Naive B cell (primary cell): ENCODE measurements around the gene STK11IP. TPM values are rescaled to one million over a fixed set of nuclear protein-coding genes. Genes with fewer than 3 reads are reported as not detected.

Source experiments
- ATAC-seq, 2 donors: fragments of 150-1000 bp; cut with Tn5 transposase; 2 replicates each; pipeline ENCODE4 v1.10.0; 2021; ENCODE audit warnings: low read depth in 2 of 2, mild to moderate bottlenecking in 2 of 2, moderate library complexity in 2 of 2
- DNase-seq: peaks from one replicate; pipeline ENCODE4 v3.0.0; 2022
- H3K27ac Mint-ChIP-seq, 6 donors: one replicate each; pipeline ENCODE4 v1.8.0; 2020 to 2022; ENCODE audit warnings: mild to moderate bottlenecking in 6 of 6, mixed read lengths in 6 of 6, moderate library complexity in 5 of 6, inconsistent platforms in 2 of 6
- H3K27me3 Mint-ChIP-seq, 3 donors: one replicate each; pipeline ENCODE4 v1.8.0; 2021 to 2022; ENCODE audit warnings: mixed read lengths in 3 of 3, mild to moderate bottlenecking in 1 of 3
- H3K36me3 Mint-ChIP-seq, 2 donors: one replicate each; pipeline ENCODE4 v1.8.0; 2020 to 2022; ENCODE audit warnings: mixed read lengths in 2 of 2, inconsistent platforms in 1 of 2, mild to moderate bottlenecking in 1 of 2
- H3K4me1 Mint-ChIP-seq, 3 donors: one replicate each; pipeline ENCODE4 v1.8.0; 2020 to 2022; ENCODE audit warnings: mixed read lengths in 3 of 3, inconsistent platforms in 1 of 3, mild to moderate bottlenecking in 1 of 3, moderate library complexity in 1 of 3
- H3K4me3 Mint-ChIP-seq, 8 donors: one replicate each; pipeline ENCODE4 v1.8.0; 2020 to 2022; ENCODE audit warnings: mild to moderate bottlenecking in 8 of 8, mixed read lengths in 8 of 8, moderate library complexity in 8 of 8, inconsistent platforms in 2 of 8
- H3K9me3 Mint-ChIP-seq, 7 donors: one replicate each; pipeline ENCODE4 v1.8.0; 2020 to 2022; ENCODE audit warnings: mixed read lengths in 7 of 7, mild to moderate bottlenecking in 5 of 7, inconsistent platforms in 2 of 7, moderate library complexity in 1 of 7
- polyA plus RNA-seq, 6 donors: library from polyadenylated mRNA; unstranded; fragments of 300-500 nt; fragmentation: Illumina TruSeq; gene quantifications; one replicate each; pipeline ENCODE4 v1.2.3, GENCODE V29; 2021; ENCODE audit warnings: low read depth in 6 of 6

The STK11IP gene
- polyA plus RNA-seq, 6 donors from 2014 or later: 11.5 to 16.0 (median 13.5) TPM

- Mint-ChIP-seq H3K27ac (peak overlapping the region in 1 of 6 donors; percentile 25), H3K4me1 (no peaks in the 10 kb centered on the region), H3K4me3 (no peak overlapping the region), H3K9me3 (no peaks in the 10 kb centered on the region), H3K27me3 (peaks cover 22 to 43% (median 40%) of the 10 kb centered on the region in 3 donors), H3K36me3 (peaks cover 1 to 5% of the 10 kb centered on the region in 2 donors)
- ATAC-seq (no peak), DNase-seq (no peak)
Measured at GRCh38 chr2:219620546-219620945, 22.9 kb downstream of the STK11IP start.

GRCh38 chr2:219621935-219622334 is 24.3 kb downstream of the STK11IP start:
- Mint-ChIP-seq H3K9me3 (no peaks in the 10 kb centered on the region), H3K4me3 (no peak overlapping the region), H3K27me3 (peaks cover 30 to 54% (median 50%) of the 10 kb centered on the region in 3 donors), H3K27ac (no peak overlapping the region), H3K36me3 (peaks cover 0 to 4% of the 10 kb centered on the region in 2 donors), H3K4me1 (peaks cover 3% of the 10 kb centered on the region in 3 donors)
- no peak for DNase-seq
- ATAC-seq: no peak

- no peak for ATAC-seq
- Mint-ChIP-seq H3K36me3 (no peaks in the 10 kb centered on the region), H3K4me3 (no peak overlapping the region)
Measured at GRCh38 chr2:219622472-219622871, 24.8 kb downstream of the STK11IP start.

GRCh38 chr2:219624565-219624964 is 26.9 kb downstream of the STK11IP start:
- DNase-seq (no peak), ATAC-seq (no peak)
- H3K27ac Mint-ChIP-seq: no peak overlapping the region
- no peaks in the 10 kb centered on the region for H3K36me3 Mint-ChIP-seq
- H3K4me1 Mint-ChIP-seq: peaks cover 14 to 15% (median 15%) of the 10 kb centered on the region in 3 donors
- no peaks in the 10 kb centered on the region for H3K9me3 Mint-ChIP-seq
- peaks cover 32 to 74% (median 67%) of the 10 kb centered on the region in 3 donors for H3K27me3 Mint-ChIP-seq
- no peak overlapping the region for H3K4me3 Mint-ChIP-seq

More at GRCh38 chr2:219622472-219622871, 24.8 kb downstream of the STK11IP start:
- DNase-seq: no peak
- peaks cover 6% of the 10 kb centered on the region in 3 donors for H3K4me1 Mint-ChIP-seq
- no peaks in the 10 kb centered on the region for H3K9me3 Mint-ChIP-seq
- H3K27ac Mint-ChIP-seq: no peak overlapping the region
- peaks cover 32 to 57% (median 54%) of the 10 kb centered on the region in 3 donors for H3K27me3 Mint-ChIP-seq

- Mint-ChIP-seq H3K4me3 (peak overlapping the region in 1 of 8 donors; percentile 21), H3K27ac (no peak overlapping the region), H3K9me3 (no peaks in the 10 kb centered on the region), H3K4me1 (peaks cover 14 to 15% (median 15%) of the 10 kb centered on the region in 3 donors), H3K27me3 (peaks cover 32 to 79% (median 71%) of the 10 kb centered on the region in 3 donors), H3K36me3 (no peaks in the 10 kb centered on the region)
- DNase-seq (no peak), ATAC-seq (no peak)
Measured at GRCh38 chr2:219625179-219625578, 27.5 kb downstream of the STK11IP start.

- ATAC-seq (no peak), DNase-seq (no peak)
- peaks cover 32 to 88% (median 80%) of the 10 kb centered on the region in 3 donors for H3K27me3 Mint-ChIP-seq
- no peak overlapping the region for H3K27ac Mint-ChIP-seq
- peak overlapping the region; percentile 68 to 92 (median 85) for H3K4me3 Mint-ChIP-seq
- H3K9me3 Mint-ChIP-seq: peaks cover 0 to 3% (median 0%) of the 10 kb centered on the region in 7 donors
- no peaks in the 10 kb centered on the region for H3K36me3 Mint-ChIP-seq
- H3K4me1 Mint-ChIP-seq: peaks cover 14 to 18% (median 15%) of the 10 kb centered on the region in 3 donors
Measured at GRCh38 chr2:219626540-219626939, 28.9 kb downstream of the STK11IP start.

- ATAC-seq: peak; percentile 60 to 65
- H3K27ac Mint-ChIP-seq: no peak within 1 kb of the TSS
- peaks cover 0 to 3% (median 0%) of the 10 kb centered on the region in 7 donors for H3K9me3 Mint-ChIP-seq
- H3K36me3 Mint-ChIP-seq: no peaks in the 10 kb centered on the region
- H3K27me3 Mint-ChIP-seq: peaks cover 31 to 85% (median 75%) of the 10 kb centered on the region in 3 donors
- no peak for DNase-seq
- H3K4me3 Mint-ChIP-seq: peak within 1 kb of the TSS; percentile 68 to 92 (median 85)
- peaks cover 14 to 18% (median 15%) of the 10 kb centered on the region in 3 donors for H3K4me1 Mint-ChIP-seq
Measured at GRCh38 chr2:219627103-219628100, 29.7 kb downstream of the STK11IP start, which contains the start of gene SLC4A3. Gene SLC4A3, plus strand, starts transcription at chr2:219627630. Its CDS starts 363 bp downstream, at chr2:219627993.

- H3K9me3 Mint-ChIP-seq: peaks cover 0 to 3% (median 0%) of the 10 kb centered on the region in 7 donors
- no peaks in the 10 kb centered on the region for H3K36me3 Mint-ChIP-seq
- DNase-seq: no peak
- H3K27me3 Mint-ChIP-seq: peaks cover 27 to 75% (median 69%) of the 10 kb centered on the region in 3 donors
- H3K4me1 Mint-ChIP-seq: peaks cover 14 to 18% (median 15%) of the 10 kb centered on the region in 3 donors
- no peak for ATAC-seq
- no peak overlapping the region for H3K27ac Mint-ChIP-seq
- H3K4me3 Mint-ChIP-seq: peak overlapping the region in 7 of 8 donors; percentile 43 to 88 (median 70)
Measured at GRCh38 chr2:219628235-219628985, 30.8 kb downstream of the STK11IP start.

- Mint-ChIP-seq H3K9me3 (peaks cover 0 to 3% (median 0%) of the 10 kb centered on the region in 7 donors), H3K27ac (peak overlapping the region in 1 of 6 donors; percentile 78), H3K4me3 (peak overlapping the region in 5 of 8 donors; percentile 24 to 88 (median 47))
Measured at GRCh38 chr2:219628986-219629901, 31.6 kb downstream of the STK11IP start.

GRCh38 chr2:219629976-219630695 is 32.5 kb downstream of the STK11IP start:
- Mint-ChIP-seq H3K4me1 (peaks cover 14 to 18% (median 15%) of the 10 kb centered on the region in 3 donors), H3K27me3 (peaks cover 24 to 69% (median 68%) of the 10 kb centered on the region in 3 donors), H3K9me3 (peaks cover 0 to 3% (median 0%) of the 10 kb centered on the region in 7 donors), H3K36me3 (no peaks in the 10 kb centered on the region), H3K27ac (no peak overlapping the region), H3K4me3 (peak overlapping the region in 1 of 8 donors; percentile 72)
- no peak for DNase-seq
- no peak for ATAC-seq

More at GRCh38 chr2:219628986-219629901, 31.6 kb downstream of the STK11IP start:
- ATAC-seq: no peak
- no peaks in the 10 kb centered on the region for H3K36me3 Mint-ChIP-seq
- H3K27me3 Mint-ChIP-seq: peaks cover 26 to 74% (median 73%) of the 10 kb centered on the region in 3 donors
- no peak for DNase-seq
- H3K4me1 Mint-ChIP-seq: peaks cover 14 to 18% (median 15%) of the 10 kb centered on the region in 3 donors

GRCh38 chr2:219630770-219631405 is 33.2 kb downstream of the STK11IP start:
- H3K4me3 Mint-ChIP-seq: peak overlapping the region in 1 of 8 donors; percentile 72
- H3K36me3 Mint-ChIP-seq: no peaks in the 10 kb centered on the region
- H3K27me3 Mint-ChIP-seq: peaks cover 19 to 69% (median 66%) of the 10 kb centered on the region in 3 donors
- H3K4me1 Mint-ChIP-seq: peaks cover 14 to 18% (median 15%) of the 10 kb centered on the region in 3 donors
- DNase-seq: no peak
- no peak for ATAC-seq
- no peak overlapping the region for H3K27ac Mint-ChIP-seq
- peaks cover 0 to 3% (median 0%) of the 10 kb centered on the region in 7 donors for H3K9me3 Mint-ChIP-seq
